ENCODE measurements around the gene AMH.

DNA sequence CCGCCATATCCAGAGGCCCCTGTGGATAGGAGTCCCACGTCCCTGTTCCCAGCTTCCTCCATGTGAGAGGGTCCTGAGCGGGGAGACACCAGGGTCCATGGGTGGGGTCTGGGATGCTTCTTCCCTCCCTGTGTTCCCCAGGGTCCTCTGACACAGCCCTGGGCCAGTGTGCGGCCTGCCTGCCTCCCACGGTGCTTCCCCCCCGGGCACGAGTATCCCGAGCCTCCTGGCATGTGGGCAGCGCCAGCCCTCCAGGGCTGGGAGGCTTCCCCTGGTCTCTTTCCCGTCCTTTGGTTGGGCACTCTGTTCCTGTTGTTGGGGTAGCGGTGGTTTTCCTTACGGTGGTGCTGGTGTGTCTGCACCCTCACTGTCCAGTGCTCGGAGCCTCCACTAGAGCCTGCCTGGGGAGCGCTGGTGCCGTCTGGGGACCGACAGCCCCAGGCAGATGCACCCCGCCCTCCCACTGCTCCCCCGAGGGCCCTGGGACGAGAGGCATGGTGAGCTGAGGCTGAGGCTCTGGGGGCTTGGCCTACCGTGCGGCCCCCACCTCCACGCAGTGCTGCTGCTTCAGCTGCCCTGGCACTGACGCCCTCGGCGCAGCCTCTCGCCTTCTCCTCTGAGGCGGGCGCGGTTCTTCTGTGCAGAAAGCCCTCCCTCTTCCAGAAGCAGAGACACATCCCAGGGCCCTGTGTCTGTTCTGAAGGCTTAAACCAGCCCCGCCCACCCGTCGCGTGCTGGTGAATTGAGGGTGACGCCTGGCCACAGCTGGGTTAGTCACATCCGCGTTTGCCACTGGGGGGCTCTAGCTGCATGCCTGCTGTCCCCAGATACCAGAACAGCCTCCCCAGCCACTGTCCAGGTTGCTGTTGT, 40.9 kb upstream of the AMH start:
- TF ChIP-seq, protein P1, sequence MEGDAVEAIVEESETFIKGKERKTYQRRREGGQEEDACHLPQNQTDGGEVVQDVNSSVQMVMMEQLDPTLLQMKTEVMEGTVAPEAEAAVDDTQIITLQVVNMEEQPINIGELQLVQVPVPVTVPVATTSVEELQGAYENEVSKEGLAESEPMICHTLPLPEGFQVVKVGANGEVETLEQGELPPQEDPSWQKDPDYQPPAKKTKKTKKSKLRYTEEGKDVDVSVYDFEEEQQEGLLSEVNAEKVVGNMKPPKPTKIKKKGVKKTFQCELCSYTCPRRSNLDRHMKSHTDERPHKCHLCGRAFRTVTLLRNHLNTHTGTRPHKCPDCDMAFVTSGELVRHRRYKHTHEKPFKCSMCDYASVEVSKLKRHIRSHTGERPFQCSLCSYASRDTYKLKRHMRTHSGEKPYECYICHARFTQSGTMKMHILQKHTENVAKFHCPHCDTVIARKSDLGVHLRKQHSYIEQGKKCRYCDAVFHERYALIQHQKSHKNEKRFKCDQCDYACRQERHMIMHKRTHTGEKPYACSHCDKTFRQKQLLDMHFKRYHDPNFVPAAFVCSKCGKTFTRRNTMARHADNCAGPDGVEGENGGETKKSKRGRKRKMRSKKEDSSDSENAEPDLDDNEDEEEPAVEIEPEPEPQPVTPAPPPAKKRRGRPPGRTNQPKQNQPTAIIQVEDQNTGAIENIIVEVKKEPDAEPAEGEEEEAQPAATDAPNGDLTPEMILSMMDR (IDR thresholded peaks at IDR 0.05), result no peak
- no peak for TF ChIP-seq POLR2A (IDR thresholded peaks at IDR 0.05)
